BJ (cell line): ENCODE measurements around the gene TAF4. TPM values are rescaled to one million over a fixed set of nuclear protein-coding genes. Genes with fewer than 3 reads are reported as not detected.

Experiments
- CTCF ChIA-PET: fragments of 350-600 bp; formaldehyde crosslinking; extraction: SDS; loops from one replicate; lab custom pipeline; 2021; ENCODE audit warnings: antibody characterized with exemption, inconsistent platforms; lab: Yijun Ruan, JAX
- POLR2A ChIA-PET: fragments of 300-600 bp; sonication (Branson Sonifier 250); formaldehyde crosslinking; extraction: SDS; loops from one replicate; lab custom pipeline; 2021; ENCODE audit warnings: antibody characterized with exemption; lab: Charles Lee
- DNase-seq: peaks from one replicate; pipeline ENCODE4 v3.0.0-alpha.2; 2011; ENCODE audit warnings: low read depth
- H3K27me3 ChIP-seq: 2 replicates; pipeline ENCODE4 v1.6.0; 2011; ENCODE audit warnings: low read length; ENCODE audit not compliant: control insufficient read depth, insufficient read depth
- H3K36me3 ChIP-seq: 2 replicates; pipeline ENCODE4 v1.5.1; 2011; ENCODE audit warnings: low read length; ENCODE audit not compliant: control insufficient read depth, insufficient read depth
- H3K4me3 ChIP-seq: 2 replicates; pipeline ENCODE4 v1.5.1; 2011; ENCODE audit warnings: low read depth, mild to moderate bottlenecking, control low read depth, low read length
- polyA plus RNA-seq: library from polyadenylated mRNA; depleted of rRNA; stranded (reverse); fragments of >200 nt; gene quantifications from 2 replicates; pipeline ENCODE4 v1.2.3, GENCODE V29; 2011
- TF ChIP-seq, protein P1 (sequence below): IDR thresholded peaks from 2 replicates; pipeline ENCODE4 v1.5.1; 2011; ENCODE audit warnings: low read depth, mild to moderate bottlenecking, control low read depth, inconsistent platforms, low read length, moderate library complexity; ENCODE audit not compliant: insufficient read depth

The TAF4 gene
- polyA plus RNA-seq, 1 experiment: 1.2 TPM

GRCh38 chr20:61951695-61952533 is 113.8 kb downstream of the TAF4 start:
- peaks cover 2% of the 10 kb centered on the region; the same call in 1 of the 2 replicates for H3K27me3 ChIP-seq
- H3K36me3 ChIP-seq: no peaks in the 10 kb centered on the region
- TF ChIP-seq, protein P1, sequence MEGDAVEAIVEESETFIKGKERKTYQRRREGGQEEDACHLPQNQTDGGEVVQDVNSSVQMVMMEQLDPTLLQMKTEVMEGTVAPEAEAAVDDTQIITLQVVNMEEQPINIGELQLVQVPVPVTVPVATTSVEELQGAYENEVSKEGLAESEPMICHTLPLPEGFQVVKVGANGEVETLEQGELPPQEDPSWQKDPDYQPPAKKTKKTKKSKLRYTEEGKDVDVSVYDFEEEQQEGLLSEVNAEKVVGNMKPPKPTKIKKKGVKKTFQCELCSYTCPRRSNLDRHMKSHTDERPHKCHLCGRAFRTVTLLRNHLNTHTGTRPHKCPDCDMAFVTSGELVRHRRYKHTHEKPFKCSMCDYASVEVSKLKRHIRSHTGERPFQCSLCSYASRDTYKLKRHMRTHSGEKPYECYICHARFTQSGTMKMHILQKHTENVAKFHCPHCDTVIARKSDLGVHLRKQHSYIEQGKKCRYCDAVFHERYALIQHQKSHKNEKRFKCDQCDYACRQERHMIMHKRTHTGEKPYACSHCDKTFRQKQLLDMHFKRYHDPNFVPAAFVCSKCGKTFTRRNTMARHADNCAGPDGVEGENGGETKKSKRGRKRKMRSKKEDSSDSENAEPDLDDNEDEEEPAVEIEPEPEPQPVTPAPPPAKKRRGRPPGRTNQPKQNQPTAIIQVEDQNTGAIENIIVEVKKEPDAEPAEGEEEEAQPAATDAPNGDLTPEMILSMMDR: no peak
- DNase-seq: no peak
- ChIA-PET POLR2A (no interaction called here), CTCF (no interaction called here)
- no peak overlapping the region for H3K4me3 ChIP-seq

DNA sequence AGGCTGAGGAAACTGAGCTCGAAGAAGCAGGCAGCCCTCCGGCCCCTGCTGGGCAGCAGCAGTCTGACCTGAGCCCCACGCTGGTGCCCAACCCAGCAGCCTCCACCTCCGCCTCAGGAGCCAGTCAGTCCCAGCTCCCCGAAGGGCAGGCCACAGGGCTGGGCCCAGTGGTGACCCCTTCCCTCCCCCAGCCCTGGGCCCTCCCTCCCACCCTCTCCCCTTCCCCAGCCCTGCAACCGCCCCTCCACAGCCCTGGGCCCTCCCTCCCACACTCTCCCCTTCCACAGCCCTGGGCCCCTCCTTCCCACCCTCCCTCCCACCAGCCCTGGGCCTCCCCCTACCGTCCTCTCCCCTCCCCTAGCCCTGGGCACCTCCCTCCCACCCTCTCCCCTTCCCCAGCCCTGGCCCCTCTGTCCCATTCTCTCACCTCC is 115.0 kb downstream of the TAF4 start:
- peaks cover 2% of the 10 kb centered on the region; the same call in 1 of the 2 replicates for H3K27me3 ChIP-seq
- TF ChIP-seq, protein P1: no peak
- no peak for DNase-seq

DNA sequence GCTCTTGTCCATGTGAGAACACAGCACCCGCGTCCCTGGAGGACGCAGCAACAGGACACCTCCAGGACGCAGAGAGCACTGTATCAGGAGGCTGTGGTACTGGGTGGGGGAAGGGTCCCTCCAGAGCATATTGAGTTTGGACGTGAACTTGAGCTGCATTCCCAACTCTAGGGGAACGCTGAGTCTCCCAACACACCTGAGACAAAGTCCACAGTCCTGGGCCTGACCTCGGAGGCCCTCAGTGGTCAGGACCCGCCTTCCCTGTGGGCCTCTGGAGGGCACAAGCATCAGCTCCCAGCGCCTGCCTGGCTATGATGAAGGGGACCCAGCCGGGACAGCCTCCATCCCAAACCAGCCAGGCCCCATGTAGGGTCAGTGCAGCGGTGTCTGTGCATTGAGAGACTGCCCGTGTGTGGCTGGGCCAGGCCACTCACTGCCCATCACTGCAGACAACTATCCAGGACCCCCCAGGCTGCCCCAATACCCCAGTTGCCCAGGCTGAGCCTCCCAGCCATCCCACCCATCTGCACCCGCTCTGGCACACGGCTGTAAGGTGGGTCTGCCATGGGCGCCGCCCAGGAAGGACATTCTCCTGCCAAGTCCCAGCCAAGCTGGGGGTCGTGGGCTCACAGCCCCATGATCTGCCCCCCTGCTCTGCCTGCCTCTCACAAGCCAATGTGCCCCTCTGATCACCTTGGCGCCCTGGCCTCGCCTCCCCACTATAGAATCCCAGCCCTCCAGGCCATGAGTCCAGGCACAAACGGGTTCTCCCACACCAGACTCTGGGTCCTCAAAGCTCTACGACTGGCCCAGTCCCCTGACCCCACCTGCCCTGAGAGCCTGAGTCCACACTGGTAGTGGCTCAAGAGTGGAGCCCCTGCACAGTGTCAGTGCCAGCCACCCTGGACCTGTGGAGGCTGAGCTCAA is 115.7 kb downstream of the TAF4 start:
- CTCF ChIA-PET: no interaction called here
- no peak for DNase-seq
- H3K4me3 ChIP-seq: no peak overlapping the region
- H3K27me3 ChIP-seq: peaks cover 2% of the 10 kb centered on the region; the same call in 1 of the 2 replicates
- POLR2A ChIA-PET: no interaction called here
- TF ChIP-seq, protein P1: no peak
- H3K36me3 ChIP-seq: no peaks in the 10 kb centered on the region

More for the DNA sequence above, 115.0 kb downstream of the TAF4 start:
- H3K36me3 ChIP-seq: no peaks in the 10 kb centered on the region
- CTCF ChIA-PET: no interaction called here
- no peak overlapping the region for H3K4me3 ChIP-seq
- POLR2A ChIA-PET: no interaction called here

DNA sequence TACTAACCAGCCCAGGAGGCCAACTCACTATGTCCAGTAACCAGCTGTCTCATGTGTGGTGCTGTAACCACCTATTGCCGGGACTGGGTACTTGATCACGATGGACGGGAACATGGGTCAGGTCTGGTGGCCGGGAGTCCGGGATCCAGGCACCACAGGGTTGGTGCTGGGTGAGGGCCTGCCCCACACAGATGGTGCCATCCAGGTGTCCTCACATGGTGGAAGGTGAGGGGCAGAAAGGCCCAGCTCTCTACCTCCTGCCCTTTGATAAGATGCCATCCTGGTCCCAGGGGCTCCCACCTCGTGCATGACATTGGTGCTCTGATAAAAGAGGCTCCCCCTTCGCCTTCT is 116.3 kb downstream of the TAF4 start:
- Histone ChIP-seq H3K27me3 (no peaks in the 10 kb centered on the region), H3K36me3 (no peaks in the 10 kb centered on the region), H3K4me3 (no peak overlapping the region)
- CTCF ChIA-PET: no interaction called here
- POLR2A ChIA-PET: no interaction called here
- no peak for DNase-seq
- TF ChIP-seq, protein P1: no peak
